Measurements from ENCODE around the gene MKX. TPM values are rescaled to one million over a fixed set of nuclear protein-coding genes. Genes with fewer than 3 reads are reported as not detected.

The MKX gene
- total and polyA plus RNA-seq, 2 donors from 2014 or later, result 1.3 TPM; not detected in 1

- no peak for FAIRE-seq
- no peak for DNase-seq
- no peak overlapping the region for H3K4me3 ChIP-seq (ENCODE audit: low read length in 3 of 3)
- no peak overlapping the region for H3K27ac ChIP-seq (ENCODE audit: low read depth in 2 of 2, low read length in 2 of 2)
- H3K9me3 ChIP-seq (ENCODE audit: control insufficient read depth in 2 of 3, insufficient read depth in 1 of 3, low read length in 3 of 3), result no peaks in the 10 kb centered on the region
- no peak overlapping the region for H3K9ac ChIP-seq (ENCODE audit: low read length in 3 of 3)
- no peak for TF ChIP-seq CTCF (IDR thresholded peaks at IDR 0.05; ENCODE audit: borderline replicate concordance, extremely low read depth, insufficient read depth)
- H3K27me3 ChIP-seq (ENCODE audit: control insufficient read depth, insufficient read depth, low read length), result no peaks in the 10 kb centered on the region
- no peaks in the 10 kb centered on the region for H3K36me3 ChIP-seq (ENCODE audit: control insufficient read depth in 2 of 3, insufficient read depth in 3 of 3, low read length in 3 of 3)
- intact Hi-C loops (cut with DNase I), result no loop called here
- no peaks in the 10 kb centered on the region for H3K4me1 ChIP-seq (ENCODE audit: control insufficient read depth in 2 of 3, insufficient read depth in 2 of 3, low read depth in 1 of 3, low read length in 3 of 3)
These were observed 14.1 kb upstream of the MKX start for GRCh38 chr10:27759483-27760272.

- no peak for FAIRE-seq
- DNase-seq, result no peak
- Histone ChIP-seq H3K27ac (ENCODE audit: low read depth in 2 of 2, low read length in 2 of 2) (no peak overlapping the region), H3K9me3 (ENCODE audit: control insufficient read depth in 2 of 3, insufficient read depth in 1 of 3, low read length in 3 of 3) (no peaks in the 10 kb centered on the region), H3K4me1 (ENCODE audit: control insufficient read depth in 2 of 3, insufficient read depth in 2 of 3, low read depth in 1 of 3, low read length in 3 of 3) (no peaks in the 10 kb centered on the region), H3K27me3 (ENCODE audit: control insufficient read depth, insufficient read depth, low read length) (peaks cover 12% of the 10 kb centered on the region), H3K36me3 (ENCODE audit: control insufficient read depth in 2 of 3, insufficient read depth in 3 of 3, low read length in 3 of 3) (no peaks in the 10 kb centered on the region), H3K4me3 (ENCODE audit: low read length in 3 of 3) (no peak overlapping the region), H3K9ac (ENCODE audit: low read length in 3 of 3) (no peak overlapping the region)
- no peak for TF ChIP-seq CTCF (IDR thresholded peaks at IDR 0.05; ENCODE audit: borderline replicate concordance, extremely low read depth, insufficient read depth)
- intact Hi-C loops (cut with DNase I), result no loop called here
These were observed 7.1 kb upstream of the MKX start for GRCh38 chr10:27752673-27753237.

GRCh38 chr10:27748601-27749000, 3.0 kb upstream of the MKX start:
- DNase-seq (no peak), FAIRE-seq (no peak)
- Histone ChIP-seq H3K4me1 (ENCODE audit: control insufficient read depth in 2 of 3, insufficient read depth in 2 of 3, low read depth in 1 of 3, low read length in 3 of 3) (peaks cover 0 to 16% (median 0%) of the 10 kb centered on the region in 3 donors), H3K27me3 (ENCODE audit: control insufficient read depth, insufficient read depth, low read length) (peaks cover 44% of the 10 kb centered on the region), H3K36me3 (ENCODE audit: control insufficient read depth in 2 of 3, insufficient read depth in 3 of 3, low read length in 3 of 3) (no peaks in the 10 kb centered on the region), H3K9me3 (ENCODE audit: control insufficient read depth in 2 of 3, insufficient read depth in 1 of 3, low read length in 3 of 3) (no peaks in the 10 kb centered on the region), H3K9ac (ENCODE audit: low read length in 3 of 3) (no peak overlapping the region), H3K4me3 (ENCODE audit: low read length in 3 of 3) (no peak overlapping the region), H3K27ac (ENCODE audit: low read depth in 2 of 2, low read length in 2 of 2) (no peak overlapping the region)
- no peak for TF ChIP-seq CTCF (IDR thresholded peaks at IDR 0.05; ENCODE audit: borderline replicate concordance, extremely low read depth, insufficient read depth)
- intact Hi-C loops (cut with DNase I), result no loop called here
